Sigmoid colon (tissue), 4 donors: ENCODE results near the gene NEMP2.

Experiments used
- CTCF ChIP-seq, 4 experiments: fragments of 450-650 bp in 3 of 4; fragments of 200-600 bp in 1 of 4; IDR thresholded peaks; one replicate each; pipeline ENCODE4 v1.5.1; 2016 to 2019; ENCODE audit warnings: antibody characterized with exemption in 4 of 4, mild to moderate bottlenecking in 3 of 4, moderate library complexity in 2 of 4
- EP300 ChIP-seq, 4 donors: sonication (generic); formaldehyde crosslinking; IDR thresholded peaks; one replicate each; pipeline ENCODE4 v1.6.1; 2017; ENCODE audit warnings: antibody characterized with exemption in 4 of 4
- POLR2A ChIP-seq, 2 donors: fragments of 450-650 bp; IDR thresholded peaks; one replicate each; pipeline ENCODE4 v1.6.1; 2016; ENCODE audit warnings: antibody characterized with exemption in 2 of 2, mild to moderate bottlenecking in 2 of 2, moderate library complexity in 2 of 2
- POLR2AphosphoS5 ChIP-seq, 4 donors: sonication (generic); formaldehyde crosslinking; IDR thresholded peaks; one replicate each; pipeline ENCODE4 v1.6.1; 2017; ENCODE audit warnings: antibody characterized with exemption in 4 of 4

GRCh38 chr2:190576573-190576972 is 42.1 kb upstream of the NEMP2 start:
- TF ChIP-seq CTCF (IDR thresholded peaks at IDR 0.05) (no peak), EP300 (IDR thresholded peaks at IDR 0.05) (no peak), POLR2AphosphoS5 (IDR thresholded peaks at IDR 0.05) (peak in 1 of 4 donors; percentile 43), POLR2A (IDR thresholded peaks at IDR 0.05) (no peak)
